ENCODE measurements around the gene NHSL2. TPM values are rescaled to one million over a fixed set of nuclear protein-coding genes. Genes with fewer than 3 reads are reported as not detected.

Gene NHSL2
- total and polyA plus RNA-seq, 2 of the 13 experiments (the other 11 are each of a cell fraction or from before 2014, with no cell fraction given): not detected

GRCh38 chrX:72018277-72019112 is 107.8 kb downstream of the NHSL2 start (continued):
- TF ChIP-seq PHB2 (IDR thresholded peaks at IDR 0.05; ENCODE audit: partially characterized antibody) (no peak), IRX3 (CRISPR knock-in tag; IDR thresholded peaks at IDR 0.05; ENCODE audit: borderline replicate concordance, low read depth) (0 out of 2 replicates have a peak, but pooled peaks have one; percentile 66), YY1 (IDR thresholded peaks at IDR 0.05; ENCODE audit: insufficient read depth, insufficient replicate concordance, low read depth, low read length) (no peak), ZFP36 (IDR thresholded peaks at IDR 0.05; ENCODE audit: borderline replicate concordance, low read depth, low read length, partially characterized antibody) (no peak), MXD3 (CRISPR knock-in tag; IDR thresholded peaks at IDR 0.05) (peak; percentile 84; the same call in 1 of the 2 replicates), ZNF839 (CRISPR knock-in tag; IDR thresholded peaks at IDR 0.05; ENCODE audit: borderline replicate concordance) (no peak), ZFP62 (CRISPR knock-in tag; IDR thresholded peaks at IDR 0.05) (no peak), AHR (CRISPR knock-in tag; IDR thresholded peaks at IDR 0.05) (no peak), HNRNPL (IDR thresholded peaks at IDR 0.05; ENCODE audit: low read depth, low read length) (no peak), IKZF5 (CRISPR knock-in tag; IDR thresholded peaks at IDR 0.05) (peak; percentile 22; the same call in 1 of the 2 replicates), ATF5 (CRISPR knock-in tag; IDR thresholded peaks at IDR 0.05; ENCODE audit: low read depth) (no peak), PBX2 (CRISPR knock-in tag; IDR thresholded peaks at IDR 0.05) (no peak), EZH2 (conservative IDR thresholded peaks at IDR 0.05; ENCODE audit: low read depth, low read length) (no peak), SMARCE1 (IDR thresholded peaks at IDR 0.05; ENCODE audit: borderline replicate concordance) (no peak), ZNF121 (CRISPR knock-in tag; IDR thresholded peaks at IDR 0.05) (no peak), SIN3A (IDR thresholded peaks at IDR 0.05; ENCODE audit: borderline replicate concordance, low read depth, low read length) (no peak), FOXK1 (CRISPR knock-in tag; IDR thresholded peaks at IDR 0.05; ENCODE audit: borderline replicate concordance, low read depth) (no peak), SKI (IDR thresholded peaks at IDR 0.05; ENCODE audit: partially characterized antibody) (no peak), ZNF878 (CRISPR knock-in tag; IDR thresholded peaks at IDR 0.05) (no peak), AFF4 (CRISPR knock-in tag; IDR thresholded peaks at IDR 0.05) (no peak), BRCA1 (CRISPR knock-in tag; IDR thresholded peaks at IDR 0.05) (no peak)

All from HepG2 (cell line).